GM12878 (cell line): Measurements from ENCODE around the gene TLX2. TPM values are rescaled to one million over a fixed set of nuclear protein-coding genes. Genes with fewer than 3 reads are reported as not detected.

Source experiments
- ATAC-seq: fragments of 200-7000 bp; cut with Tn5 transposase; 3 replicates; pipeline ENCODE4 v1.9.1; 2020; ENCODE audit warnings: mild to moderate bottlenecking, moderate library complexity
- BruUV-seq: library from RNA; stranded (reverse); fragments of 400-500 nt; replicated peaks from 2 replicates; lab custom pipeline; 2021; lab: Mats Ljungman, UMichigan
- CTCF ChIA-PET: fragments of 300-600 bp; sonication (Branson Sonifier 250); formaldehyde crosslinking; extraction: SDS; loops from one replicate; lab custom pipeline; 2021; ENCODE audit warnings: inconsistent platforms; lab: Yijun Ruan, JAX
- POLR2A ChIA-PET: fragments of 350-600 bp; formaldehyde crosslinking; extraction: SDS; loops from one replicate; lab custom pipeline; 2021; ENCODE audit warnings: inconsistent platforms; lab: Charles Lee
- RAD21 ChIA-PET: fragments of 300-600 bp; sonication (Branson Sonifier 250); formaldehyde crosslinking; loops from one replicate; lab custom pipeline; 2023; ENCODE audit warnings: antibody characterized with exemption; ENCODE audit not compliant: unreplicated experiment; lab: Charles Lee
- SMC1A ChIA-PET: fragments of 300-600 bp; sonication (Branson Sonifier 250); formaldehyde crosslinking; loops from one replicate; lab custom pipeline; 2023; ENCODE audit not compliant: unreplicated experiment, uncharacterized antibody; lab: Charles Lee
- DNase-seq: peaks from one replicate; pipeline ENCODE4 v3.0.0-alpha.2; 2011; ENCODE audit warnings: low read depth, low spot score
- FAIRE-seq: peaks from 3 replicates; lab custom pipeline; 2011; peaks lifted over from hg19 to GRCh38; lab: Jason Lieb, UNC
- H2AFZ ChIP-seq: 2 replicates; pipeline ENCODE4 v1.6.0; 2011; ENCODE audit warnings: low read depth, low read length, control low read depth; ENCODE audit not compliant: control insufficient read depth
- H3K27ac ChIP-seq: 2 replicates; pipeline ENCODE4 v1.5.1; 2011; ENCODE audit warnings: control low read depth; ENCODE audit not compliant: control insufficient read depth, insufficient read depth
- H3K27me3 ChIP-seq, 2 experiments: replicated peaks in 1 of 2; 2 replicates each; pipeline versions ENCODE4 v1.6.0 to v1.6.1; 2011; ENCODE audit warnings: low read length in 1 of 2; ENCODE audit not compliant: control insufficient read depth in 2 of 2, insufficient read depth in 2 of 2
- H3K36me3 ChIP-seq, 2 experiments: 2 replicates each; pipeline ENCODE4 v1.5.1; 2011; ENCODE audit warnings: low read length in 1 of 2; ENCODE audit not compliant: control insufficient read depth in 2 of 2, insufficient read depth in 2 of 2
- H3K4me1 ChIP-seq: 2 replicates; pipeline ENCODE4 v1.6.1; 2011; ENCODE audit warnings: mild to moderate bottlenecking, low read length, moderate library complexity, mixed read lengths; ENCODE audit not compliant: control insufficient read depth, insufficient read depth
- H3K4me2 ChIP-seq: 2 replicates; pipeline ENCODE4 v1.6.0; 2011; ENCODE audit warnings: control low read depth; ENCODE audit not compliant: control insufficient read depth, insufficient read depth
- H3K4me3 ChIP-seq: fragments of 200-600 bp; sonication (generic); 2 replicates; pipeline ENCODE4 v1.5.1; 2016
- H3K79me2 ChIP-seq: 2 replicates; pipeline ENCODE4 v1.6.0; 2011; ENCODE audit warnings: low read length; ENCODE audit not compliant: control insufficient read depth, insufficient read depth
- H3K9ac ChIP-seq: 2 replicates; pipeline ENCODE4 v1.8.0; 2011; ENCODE audit warnings: low read length, control low read depth, mixed read lengths; ENCODE audit not compliant: control insufficient read depth, insufficient read depth
- H3K9me3 ChIP-seq: replicated peaks from 3 replicates; pipeline ENCODE4 v1.5.1; 2011; ENCODE audit warnings: mild to moderate bottlenecking, low read length; ENCODE audit not compliant: control insufficient read depth, insufficient read depth
- H4K20me1 ChIP-seq: 2 replicates; pipeline ENCODE4 v1.6.0; 2011; ENCODE audit not compliant: control insufficient read depth, insufficient read depth
- ATF2 ChIP-seq: IDR thresholded peaks from 2 replicates; pipeline ENCODE4 v1.6.1; 2012; ENCODE audit warnings: low read length, inconsistent platforms
- CREM ChIP-seq: IDR thresholded peaks from 2 replicates; pipeline ENCODE4 v1.6.1; 2014; ENCODE audit warnings: antibody characterized with exemption, low read depth
- EED ChIP-seq: sonication (generic); IDR thresholded peaks from 2 replicates; pipeline ENCODE4 v1.6.1; 2016; ENCODE audit warnings: antibody characterized with exemption, low read depth
- EP300 ChIP-seq, 2 experiments: fragments of 150-350 bp in 1 of 2; IDR thresholded peaks; 2 replicates each; pipeline ENCODE4 v1.6.1; 2011 to 2012; ENCODE audit warnings: low read depth in 2 of 2, low read length in 2 of 2, borderline replicate concordance in 1 of 2, improper control_type of control experiment in 1 of 2, inconsistent platforms in 1 of 2; ENCODE audit not compliant: control insufficient read depth in 1 of 2
- EZH2 ChIP-seq: IDR thresholded peaks from 2 replicates; pipeline ENCODE4 v1.6.1; 2012; ENCODE audit warnings: low read depth, mild to moderate bottlenecking, control low read depth, inconsistent platforms, low read length, borderline replicate concordance; ENCODE audit not compliant: control insufficient read depth
- IRF5 ChIP-seq: fragments of 450-650 bp; IDR thresholded peaks from 2 replicates; pipeline ENCODE4 v1.6.1; 2017; ENCODE audit warnings: borderline replicate concordance
- NR2F1 ChIP-seq: fragments of 450-650 bp; conservative IDR thresholded peaks from 2 replicates; pipeline ENCODE4 v1.6.1; 2017; ENCODE audit warnings: mild to moderate bottlenecking
- PKNOX1 ChIP-seq: fragments of 450-650 bp; IDR thresholded peaks from 2 replicates; pipeline ENCODE4 v1.6.1; 2016; ENCODE audit warnings: mild to moderate bottlenecking
- POLR2A ChIP-seq: IDR thresholded peaks from 2 replicates; pipeline ENCODE4 v1.6.1; 2011; ENCODE audit warnings: low read depth, mild to moderate bottlenecking, low read length
- RAD21 ChIP-seq: IDR thresholded peaks from 2 replicates; pipeline ENCODE4 v1.6.1; 2011; ENCODE audit warnings: mild to moderate bottlenecking, low read depth, low read length, moderate library complexity; ENCODE audit not compliant: insufficient read depth
- RFX5 ChIP-seq: IDR thresholded peaks from 2 replicates; pipeline ENCODE4 v1.6.1; 2011; ENCODE audit warnings: low read depth, low read length, improper control_type of control experiment
- ZBTB11 ChIP-seq: fragments of 450-650 bp; formaldehyde crosslinking; IDR thresholded peaks from 2 replicates; pipeline ENCODE4 v1.5.0; 2022; ENCODE audit warnings: mild to moderate bottlenecking, missing genetic modification characterization
- WGBS: methylation state at CpG from one replicate; pipeline ENCODE4 v1.1.6; 2016; ENCODE audit warnings: low lambda C conversion rate; ENCODE audit not compliant: insufficient replicate concordance, insufficient coverage; ENCODE audit errors: missing lambda C conversion rate; 5-methylcytosine and 5-hydroxymethylcytosine counted together
- in situ Hi-C: fragments of 300-500 bp; cut with MboI; formaldehyde crosslinking; loops from 9 replicates; pipeline ENCODE4 v1.14.3; 2018; ENCODE audit warnings: mixed read lengths
- intact Hi-C: fragments of 100-400 bp; cut with micrococcal nuclease; formaldehyde crosslinking; loops from one replicate; pipeline ENCODE4 v1.14.2; 2022; ENCODE audit not compliant: unreplicated experiment
- polyA plus RNA-seq, 11 experiments: library from polyadenylated mRNA; depleted of rRNA in 4 of 11; unstranded in 6 of 11; stranded (reverse) in 5 of 11; fragments of >200 nt; fragmentation: Nextera tagmentation in 4 of 11; fragmentation: Illumina TruSeq in 1 of 11; extraction: Ambion mirVana in 4 of 11; extraction: Trizol in 1 of 11; gene quantifications; 1 replicate in 1 of 11; 2 replicates in 10 of 11; pipeline versions ENCODE4 v1.2.1 to v1.2.3, GENCODE V29; 2011 to 2016; ENCODE audit warnings: inconsistent platforms in 2 of 11, missing spikeins in 2 of 11, low read depth in 1 of 11
- total RNA-seq, 4 experiments: library from RNA; depleted of rRNA in 3 of 4; stranded (reverse); fragments of >200 nt in 3 of 4; fragmentation: Illumina TruSeq in 1 of 4; extraction: Trizol in 1 of 4; gene quantifications; 2 replicates each; pipeline versions ENCODE4 v1.2.1 to v1.2.3, GENCODE V29; 2013 to 2021
- TF ChIP-seq, protein P1 (sequence below): IDR thresholded peaks from 2 replicates; pipeline ENCODE4 v1.6.1; 2012; ENCODE audit warnings: low read depth, low read length, improper control_type of control experiment

The TLX2 gene
- total and polyA plus RNA-seq, 10 of the 15 experiments (the other 5 are each of a cell fraction or from before 2014, with no cell fraction given) = 0.06 to 5.5 (median 3.6) TPM; not detected in 1

- TF ChIP-seq, protein P1, sequence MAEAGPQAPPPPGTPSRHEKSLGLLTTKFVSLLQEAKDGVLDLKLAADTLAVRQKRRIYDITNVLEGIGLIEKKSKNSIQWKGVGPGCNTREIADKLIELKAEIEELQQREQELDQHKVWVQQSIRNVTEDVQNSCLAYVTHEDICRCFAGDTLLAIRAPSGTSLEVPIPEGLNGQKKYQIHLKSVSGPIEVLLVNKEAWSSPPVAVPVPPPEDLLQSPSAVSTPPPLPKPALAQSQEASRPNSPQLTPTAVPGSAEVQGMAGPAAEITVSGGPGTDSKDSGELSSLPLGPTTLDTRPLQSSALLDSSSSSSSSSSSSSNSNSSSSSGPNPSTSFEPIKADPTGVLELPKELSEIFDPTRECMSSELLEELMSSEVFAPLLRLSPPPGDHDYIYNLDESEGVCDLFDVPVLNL = no peak
- no peak for TF ChIP-seq EZH2
- TF ChIP-seq POLR2A = peak; percentile 42
- TF ChIP-seq RFX5 = no peak
Measured at GRCh38 chr2:74536166-74536950, 22.1 kb downstream of the TLX2 start (continued).

DNA sequence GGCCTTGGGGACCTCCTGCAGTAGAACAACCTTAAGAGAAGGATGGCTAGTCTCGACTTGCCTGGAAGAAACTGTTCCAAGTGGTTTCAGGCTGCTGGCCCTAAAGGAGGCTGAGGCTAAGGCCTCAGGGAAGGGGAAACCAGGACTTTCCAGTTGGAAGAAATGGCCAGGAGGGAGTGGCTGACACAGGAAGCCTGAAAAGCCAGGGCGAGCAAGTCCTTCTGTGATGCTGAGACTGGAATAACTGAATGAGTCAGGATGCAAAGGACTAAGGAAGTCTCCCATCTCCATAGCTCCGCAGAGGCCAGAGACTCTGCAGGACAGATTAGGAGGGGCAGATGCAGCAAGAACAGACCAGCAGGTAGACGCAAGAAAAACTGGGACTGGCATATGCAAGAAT lies 22.9 kb downstream of the TLX2 start:
- CTCF ChIA-PET = interaction anchor here (4.9 kb wide), 1 partner anchor 48 kb away, joined by 36 read pairs; no protein-coding TSS in a partner anchor
- in situ Hi-C loops = no loop called here
- no TSS peak for BruUV-seq
- Histone ChIP-seq H2AFZ (no peak overlapping the region), H3K9me3 (no peaks in the 10 kb centered on the region), H4K20me1 (no peaks in the 10 kb centered on the region), H3K27me3 (no peaks in the 10 kb centered on the region), H3K27ac (no peak overlapping the region), H3K79me2 (peaks cover 4% of the 10 kb centered on the region), H3K4me2 (no peak overlapping the region), H3K4me3 (no peak overlapping the region), H3K36me3 (peaks cover 8 to 18% of the 10 kb centered on the region in 2 experiments), H3K4me1 (peaks cover 15% of the 10 kb centered on the region), H3K9ac (no peak overlapping the region)
- POLR2A ChIA-PET = interaction anchor here (2.3 kb wide), 1 partner anchor 34 kb away, joined by 8 read pairs; no protein-coding TSS in a partner anchor
- SMC1A ChIA-PET = interaction anchor here (3.3 kb wide), 1 partner anchor 48 kb away, joined by 40 read pairs; no protein-coding TSS in a partner anchor
- FAIRE-seq (no peak), ATAC-seq (no peak), DNase-seq (no peak)
- 75% methylated on average over 4 of the region's 4 CpGs for whole genome bisulfite sequencing
- intact Hi-C loops = no loop called here
- RAD21 ChIA-PET = no interaction called here
- no peak for TF ChIP-seq ZBTB11 (CRISPR knock-in tag)
- no peak for TF ChIP-seq RAD21
- no peak for TF ChIP-seq IRF5
- no peak for TF ChIP-seq ATF2
- TF ChIP-seq CREM = no peak
- TF ChIP-seq PKNOX1 = no peak
- no peak for TF ChIP-seq EED
- no peak for TF ChIP-seq NR2F1
- TF ChIP-seq EP300 (IDR thresholded peaks at IDR 0.05; ENCODE audit: borderline replicate concordance in 1 of 2, control insufficient read depth in 1 of 2, low read depth in 2 of 2, low read length in 2 of 2) = no peak
